Body of pancreas (tissue), 4 donors: Measurements from ENCODE around the gene IL22RA2. TPM values are rescaled to one million over a fixed set of nuclear protein-coding genes. Genes with fewer than 3 reads are reported as not detected.

Experiments
- ATAC-seq: fragments of 150-250 bp; one replicate; pipeline ENCODE4 v1.9.1; 2016
- DNase-seq, 4 donors: peaks; one replicate each; pipeline ENCODE4 v3.0.0-alpha.2; 2019
- H3K27ac ChIP-seq, 4 donors: fragments of 200-600 bp; sonication (generic); 1 replicate in 3 of 4; 2 replicates in 1 of 4; pipeline versions ENCODE4 v1.5.1 to v1.6.1; 2016 to 2019; ENCODE audit warnings: mild to moderate bottlenecking in 1 of 4, mixed read lengths in 1 of 4, moderate library complexity in 1 of 4
- H3K27me3 ChIP-seq, 2 donors: fragments of 200-600 bp; sonication (generic); one replicate each; pipeline ENCODE4 v1.6.0; 2016; ENCODE audit warnings: mild to moderate bottlenecking in 1 of 2
- H3K36me3 ChIP-seq, 2 donors: fragments of 200-600 bp; sonication (generic); replicated peaks in 1 of 2; 2 replicates each; pipeline ENCODE4 v1.5.1; 2016; ENCODE audit warnings: low read depth in 2 of 2; ENCODE audit not compliant: insufficient read depth in 1 of 2
- H3K4me1 ChIP-seq: fragments of 200-600 bp; sonication (generic); one replicate; pipeline ENCODE4 v1.6.0; 2016
- H3K4me3 ChIP-seq, 2 donors: fragments of 200-600 bp; sonication (generic); 1 replicate in 1 of 2; 2 replicates in 1 of 2; pipeline ENCODE4 v1.5.1; 2016 to 2019
- H3K9me3 ChIP-seq, 3 donors: fragments of 200-600 bp; sonication (generic); 1 replicate in 2 of 3; 2 replicates in 1 of 3; pipeline ENCODE4 v1.5.1; 2016
- POLR2A ChIP-seq, 3 donors: fragments of 450-650 bp; IDR thresholded peaks; one replicate each; pipeline ENCODE4 v1.6.1; 2016; ENCODE audit warnings: antibody characterized with exemption in 3 of 3, mild to moderate bottlenecking in 2 of 3
- WGBS, 2 donors: methylation state at CpG; one replicate each; pipeline ENCODE4 v1.1.5; 2017; 5-methylcytosine and 5-hydroxymethylcytosine counted together
- intact Hi-C: fragments of 100-400 bp; cut with DNase I; formaldehyde crosslinking; loops from one replicate; pipeline ENCODE4 v1.15.1; 2023
- total RNA-seq, 2 donors: library from RNA; depleted of rRNA; stranded (reverse); fragments of >200 nt; gene quantifications; one replicate each; pipeline ENCODE4 v1.1.0, GENCODE V29; 2016
- TF ChIP-seq, protein P1 (sequence below), 7 experiments: fragments of 450-650 bp in 4 of 7; fragments of 200-600 bp in 3 of 7; sonication (generic) in 3 of 7; IDR thresholded peaks; one replicate each; pipeline ENCODE4 v1.5.1; 2016 to 2019; ENCODE audit warnings: antibody characterized with exemption in 7 of 7

Gene IL22RA2
- total RNA-seq, 2 donors from 2014 or later = not detected

GRCh38 chr6:137165375-137166246 lies 7.8 kb downstream of the IL22RA2 start:
- no peaks in the 10 kb centered on the region for H3K4me1 ChIP-seq
- 58 to 63% methylated on average over 9 of the region's 9 CpGs for WGBS, 2 donors
- intact Hi-C loops = loop anchor here (5.0 kb wide), 1 partner anchor 73 kb away; no protein-coding TSS in a partner anchor
- H3K36me3 ChIP-seq = no peaks in the 10 kb centered on the region
- H3K27me3 ChIP-seq = no peaks in the 10 kb centered on the region
- H3K27ac ChIP-seq = no peak overlapping the region
- no peak overlapping the region for H3K4me3 ChIP-seq
- ATAC-seq = peak; percentile 48
- TF ChIP-seq POLR2A (IDR thresholded peaks at IDR 0.05) = no peak
- TF ChIP-seq, protein P1, sequence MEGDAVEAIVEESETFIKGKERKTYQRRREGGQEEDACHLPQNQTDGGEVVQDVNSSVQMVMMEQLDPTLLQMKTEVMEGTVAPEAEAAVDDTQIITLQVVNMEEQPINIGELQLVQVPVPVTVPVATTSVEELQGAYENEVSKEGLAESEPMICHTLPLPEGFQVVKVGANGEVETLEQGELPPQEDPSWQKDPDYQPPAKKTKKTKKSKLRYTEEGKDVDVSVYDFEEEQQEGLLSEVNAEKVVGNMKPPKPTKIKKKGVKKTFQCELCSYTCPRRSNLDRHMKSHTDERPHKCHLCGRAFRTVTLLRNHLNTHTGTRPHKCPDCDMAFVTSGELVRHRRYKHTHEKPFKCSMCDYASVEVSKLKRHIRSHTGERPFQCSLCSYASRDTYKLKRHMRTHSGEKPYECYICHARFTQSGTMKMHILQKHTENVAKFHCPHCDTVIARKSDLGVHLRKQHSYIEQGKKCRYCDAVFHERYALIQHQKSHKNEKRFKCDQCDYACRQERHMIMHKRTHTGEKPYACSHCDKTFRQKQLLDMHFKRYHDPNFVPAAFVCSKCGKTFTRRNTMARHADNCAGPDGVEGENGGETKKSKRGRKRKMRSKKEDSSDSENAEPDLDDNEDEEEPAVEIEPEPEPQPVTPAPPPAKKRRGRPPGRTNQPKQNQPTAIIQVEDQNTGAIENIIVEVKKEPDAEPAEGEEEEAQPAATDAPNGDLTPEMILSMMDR (IDR thresholded peaks at IDR 0.05) = peak; percentile 37 to 77 (median 60)
- peak; percentile 67 to 77 (median 70) for DNase-seq
- H3K9me3 ChIP-seq = no peaks in the 10 kb centered on the region

GRCh38 chr6:137163732-137164318 lies 9.6 kb downstream of the IL22RA2 start:
- ATAC-seq (no peak), DNase-seq (no peak)
- 85 to 94% methylated on average over 12 of the region's 12 CpGs for WGBS, 2 donors
- Histone ChIP-seq H3K4me1 (no peaks in the 10 kb centered on the region), H3K27ac (no peak overlapping the region), H3K36me3 (no peaks in the 10 kb centered on the region), H3K9me3 (no peaks in the 10 kb centered on the region), H3K27me3 (no peaks in the 10 kb centered on the region), H3K4me3 (no peak overlapping the region)
- intact Hi-C loops = no loop called here
- TF ChIP-seq, protein P1 (IDR thresholded peaks at IDR 0.05) = no peak
- TF ChIP-seq POLR2A (IDR thresholded peaks at IDR 0.05) = no peak

- WGBS, 2 donors = 78 to 80% methylated on average over 3 of the region's 3 CpGs
- intact Hi-C loops = no loop called here
- Histone ChIP-seq H3K27me3 (no peaks in the 10 kb centered on the region), H3K36me3 (no peaks in the 10 kb centered on the region), H3K4me3 (no peak overlapping the region), H3K27ac (no peak overlapping the region), H3K9me3 (no peaks in the 10 kb centered on the region), H3K4me1 (no peaks in the 10 kb centered on the region)
- TF ChIP-seq, protein P1 (IDR thresholded peaks at IDR 0.05) = no peak
- TF ChIP-seq POLR2A (IDR thresholded peaks at IDR 0.05) = no peak
- ATAC-seq = no peak
- no peak for DNase-seq
Measured at GRCh38 chr6:137162692-137163306, 10.6 kb downstream of the IL22RA2 start.

- Histone ChIP-seq H3K36me3 (no peaks in the 10 kb centered on the region), H3K4me3 (no peak overlapping the region), H3K27me3 (no peaks in the 10 kb centered on the region), H3K4me1 (no peaks in the 10 kb centered on the region), H3K9me3 (no peaks in the 10 kb centered on the region), H3K27ac (no peak overlapping the region)
- ATAC-seq (no peak), DNase-seq (no peak)
- 52 to 69% methylated on average over 5 of the region's 5 CpGs for WGBS, 2 donors
- intact Hi-C loops = no loop called here
- TF ChIP-seq POLR2A (IDR thresholded peaks at IDR 0.05) = no peak
- TF ChIP-seq, protein P1 (IDR thresholded peaks at IDR 0.05) = no peak
Measured at GRCh38 chr6:137161949-137162348, 11.5 kb downstream of the IL22RA2 start.
